Measurements from ENCODE around the gene CROCC2.

DNA sequence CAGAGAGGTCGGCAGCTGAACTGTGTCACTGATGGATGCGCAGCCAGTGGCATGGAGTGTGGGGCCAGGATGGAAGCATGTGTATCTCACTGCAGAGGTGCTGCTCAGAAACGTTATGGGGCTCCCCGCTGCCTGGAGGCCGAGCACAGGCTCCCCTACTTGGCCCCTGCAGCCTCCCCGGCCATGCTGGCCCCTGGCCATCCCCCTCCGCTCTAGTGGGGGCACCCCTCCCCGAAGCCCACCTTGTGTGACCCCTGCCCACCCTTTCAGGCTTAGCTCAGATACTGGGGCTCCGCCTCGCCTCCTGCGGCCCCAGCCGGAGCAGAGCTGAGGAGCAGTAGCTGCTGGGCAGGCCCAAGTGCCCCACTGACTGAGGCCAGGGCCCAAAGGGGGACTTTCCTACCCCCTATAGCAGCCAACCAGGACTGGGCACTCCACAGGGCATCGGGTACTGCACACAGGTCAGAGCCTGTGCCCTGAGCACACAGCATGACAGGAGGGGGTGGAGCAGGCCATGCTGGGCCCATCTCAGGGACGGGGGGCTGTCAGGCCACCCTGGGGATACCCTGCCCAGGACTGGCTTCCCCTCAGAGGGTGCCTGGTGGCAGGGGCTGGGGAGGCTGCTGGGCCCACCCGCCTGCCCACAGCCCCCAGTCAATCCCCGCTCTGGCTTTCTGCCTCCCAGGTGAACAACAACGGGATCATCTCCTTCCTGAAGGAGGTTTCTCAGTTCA, 123.6 kb downstream of the CROCC2 start:
- TF ChIP-seq, protein P1, sequence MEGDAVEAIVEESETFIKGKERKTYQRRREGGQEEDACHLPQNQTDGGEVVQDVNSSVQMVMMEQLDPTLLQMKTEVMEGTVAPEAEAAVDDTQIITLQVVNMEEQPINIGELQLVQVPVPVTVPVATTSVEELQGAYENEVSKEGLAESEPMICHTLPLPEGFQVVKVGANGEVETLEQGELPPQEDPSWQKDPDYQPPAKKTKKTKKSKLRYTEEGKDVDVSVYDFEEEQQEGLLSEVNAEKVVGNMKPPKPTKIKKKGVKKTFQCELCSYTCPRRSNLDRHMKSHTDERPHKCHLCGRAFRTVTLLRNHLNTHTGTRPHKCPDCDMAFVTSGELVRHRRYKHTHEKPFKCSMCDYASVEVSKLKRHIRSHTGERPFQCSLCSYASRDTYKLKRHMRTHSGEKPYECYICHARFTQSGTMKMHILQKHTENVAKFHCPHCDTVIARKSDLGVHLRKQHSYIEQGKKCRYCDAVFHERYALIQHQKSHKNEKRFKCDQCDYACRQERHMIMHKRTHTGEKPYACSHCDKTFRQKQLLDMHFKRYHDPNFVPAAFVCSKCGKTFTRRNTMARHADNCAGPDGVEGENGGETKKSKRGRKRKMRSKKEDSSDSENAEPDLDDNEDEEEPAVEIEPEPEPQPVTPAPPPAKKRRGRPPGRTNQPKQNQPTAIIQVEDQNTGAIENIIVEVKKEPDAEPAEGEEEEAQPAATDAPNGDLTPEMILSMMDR (IDR thresholded peaks at IDR 0.05 in 2 of 3, conservative IDR thresholded peaks at IDR 0.05 in 1 of 3; ENCODE audit: borderline replicate concordance in 1 of 3, insufficient read depth in 1 of 3, low read depth in 2 of 3, low read length in 2 of 3) = no peak
- TF ChIP-seq EZH2 (IDR thresholded peaks at IDR 0.05) = no peak
- no peak for TF ChIP-seq SP1 (IDR thresholded peaks at IDR 0.05; ENCODE audit: low read depth)
- TF ChIP-seq POLR2AphosphoS5 (IDR thresholded peaks at IDR 0.05; ENCODE audit: low read depth, low read length) = no peak
- no peak for TF ChIP-seq ZNF274 (IDR thresholded peaks at IDR 0.05; ENCODE audit: low read depth, low read length)
- no peak for TF ChIP-seq SRF (IDR thresholded peaks at IDR 0.05; ENCODE audit: low read depth)
- TF ChIP-seq, protein P2, sequence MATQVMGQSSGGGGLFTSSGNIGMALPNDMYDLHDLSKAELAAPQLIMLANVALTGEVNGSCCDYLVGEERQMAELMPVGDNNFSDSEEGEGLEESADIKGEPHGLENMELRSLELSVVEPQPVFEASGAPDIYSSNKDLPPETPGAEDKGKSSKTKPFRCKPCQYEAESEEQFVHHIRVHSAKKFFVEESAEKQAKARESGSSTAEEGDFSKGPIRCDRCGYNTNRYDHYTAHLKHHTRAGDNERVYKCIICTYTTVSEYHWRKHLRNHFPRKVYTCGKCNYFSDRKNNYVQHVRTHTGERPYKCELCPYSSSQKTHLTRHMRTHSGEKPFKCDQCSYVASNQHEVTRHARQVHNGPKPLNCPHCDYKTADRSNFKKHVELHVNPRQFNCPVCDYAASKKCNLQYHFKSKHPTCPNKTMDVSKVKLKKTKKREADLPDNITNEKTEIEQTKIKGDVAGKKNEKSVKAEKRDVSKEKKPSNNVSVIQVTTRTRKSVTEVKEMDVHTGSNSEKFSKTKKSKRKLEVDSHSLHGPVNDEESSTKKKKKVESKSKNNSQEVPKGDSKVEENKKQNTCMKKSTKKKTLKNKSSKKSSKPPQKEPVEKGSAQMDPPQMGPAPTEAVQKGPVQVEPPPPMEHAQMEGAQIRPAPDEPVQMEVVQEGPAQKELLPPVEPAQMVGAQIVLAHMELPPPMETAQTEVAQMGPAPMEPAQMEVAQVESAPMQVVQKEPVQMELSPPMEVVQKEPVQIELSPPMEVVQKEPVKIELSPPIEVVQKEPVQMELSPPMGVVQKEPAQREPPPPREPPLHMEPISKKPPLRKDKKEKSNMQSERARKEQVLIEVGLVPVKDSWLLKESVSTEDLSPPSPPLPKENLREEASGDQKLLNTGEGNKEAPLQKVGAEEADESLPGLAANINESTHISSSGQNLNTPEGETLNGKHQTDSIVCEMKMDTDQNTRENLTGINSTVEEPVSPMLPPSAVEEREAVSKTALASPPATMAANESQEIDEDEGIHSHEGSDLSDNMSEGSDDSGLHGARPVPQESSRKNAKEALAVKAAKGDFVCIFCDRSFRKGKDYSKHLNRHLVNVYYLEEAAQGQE (IDR thresholded peaks at IDR 0.05; ENCODE audit: low read depth) = no peak
